ENCODE results near the gene NPNT. TPM values are rescaled to one million over a fixed set of nuclear protein-coding genes. Genes with fewer than 3 reads are reported as not detected.

Gene NPNT
- total RNA-seq, 1 donor from 2014 or later: 217 TPM

DNA sequence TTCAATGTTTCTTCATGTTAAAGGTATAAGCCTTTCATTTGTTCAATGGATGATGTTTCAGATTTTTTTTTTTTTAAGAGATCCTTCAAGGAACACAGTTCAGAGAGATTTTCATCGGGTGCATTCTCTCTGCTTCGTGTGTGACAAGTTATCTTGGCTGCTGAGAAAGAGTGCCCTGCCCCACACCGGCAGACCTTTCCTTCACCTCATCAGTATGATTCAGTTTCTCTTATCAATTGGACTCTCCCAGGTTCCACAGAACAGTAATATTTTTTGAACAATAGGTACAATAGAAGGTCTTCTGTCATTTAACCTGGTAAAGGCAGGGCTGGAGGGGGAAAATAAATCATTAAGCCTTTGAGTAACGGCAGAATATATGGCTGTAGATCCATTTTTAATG, 75.8 kb downstream of the NPNT start:
- H3K4me1 ChIP-seq: no peaks in the 10 kb centered on the region
- peaks cover 7% of the 10 kb centered on the region for H3K36me3 ChIP-seq
- H3K4me3 ChIP-seq: no peak overlapping the region
- DNase-seq: no peak
- ATAC-seq: no peak
- TF ChIP-seq CTCF (IDR thresholded peaks at IDR 0.05): no peak
- H3K27me3 ChIP-seq (ENCODE audit: low read depth): no peaks in the 10 kb centered on the region
- H3K9me3 ChIP-seq: no peaks in the 10 kb centered on the region
- no peak overlapping the region for H3K27ac ChIP-seq
- intact Hi-C loops (cut with DNase I): no loop called here

GRCh38 chr4:105972946-105973621, 77.8 kb downstream of the NPNT start:
- DNase-seq (no peak), ATAC-seq (no peak)
- H3K27me3 ChIP-seq (ENCODE audit: low read depth): no peaks in the 10 kb centered on the region
- H3K9me3 ChIP-seq: no peaks in the 10 kb centered on the region
- peaks cover 7% of the 10 kb centered on the region for H3K36me3 ChIP-seq
- no peak overlapping the region for H3K4me3 ChIP-seq
- H3K27ac ChIP-seq: no peak overlapping the region
- intact Hi-C loops (cut with DNase I): no loop called here
- no peaks in the 10 kb centered on the region for H3K4me1 ChIP-seq
- TF ChIP-seq CTCF (IDR thresholded peaks at IDR 0.05): no peak

DNA sequence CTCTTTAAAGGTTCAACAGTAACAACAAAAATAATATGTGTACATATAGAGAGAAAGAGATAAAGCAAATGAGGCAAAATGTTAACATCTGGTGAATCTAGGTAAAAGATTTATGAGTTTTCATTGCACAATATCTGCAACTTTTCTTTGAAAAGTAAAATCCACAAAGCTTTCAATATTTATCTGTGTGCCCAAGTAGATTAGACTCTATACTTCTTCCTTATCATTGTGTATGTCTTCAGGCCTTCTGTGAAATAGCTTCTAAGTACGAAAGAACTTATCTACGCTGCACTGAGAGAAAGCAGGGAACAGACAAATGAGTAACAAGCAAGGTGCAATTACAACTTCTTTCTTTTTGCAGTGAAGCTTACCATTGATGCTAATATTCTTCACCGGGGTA, 81.6 kb downstream of the NPNT start:
- no peak overlapping the region for H3K27ac ChIP-seq
- ATAC-seq: no peak
- H3K27me3 ChIP-seq (ENCODE audit: low read depth): no peaks in the 10 kb centered on the region
- H3K9me3 ChIP-seq: no peaks in the 10 kb centered on the region
- intact Hi-C loops (cut with DNase I): no loop called here
- H3K36me3 ChIP-seq: no peaks in the 10 kb centered on the region
- TF ChIP-seq CTCF (IDR thresholded peaks at IDR 0.05): no peak
- no peak for DNase-seq
- no peaks in the 10 kb centered on the region for H3K4me1 ChIP-seq
- no peak overlapping the region for H3K4me3 ChIP-seq

GRCh38 chr4:105978684-105979296, 83.5 kb downstream of the NPNT start:
- TF ChIP-seq CTCF (IDR thresholded peaks at IDR 0.05): no peak
- ATAC-seq: no peak

GRCh38 chr4:105979506-105979905, 84.2 kb downstream of the NPNT start:
- no peaks in the 10 kb centered on the region for H3K27me3 ChIP-seq (ENCODE audit: low read depth)
- H3K4me3 ChIP-seq: no peak overlapping the region
- intact Hi-C loops (cut with DNase I): no loop called here
- no peaks in the 10 kb centered on the region for H3K9me3 ChIP-seq
- no peak for ATAC-seq
- no peak overlapping the region for H3K27ac ChIP-seq
- no peaks in the 10 kb centered on the region for H3K4me1 ChIP-seq
- no peak for TF ChIP-seq CTCF (IDR thresholded peaks at IDR 0.05)
- no peak for DNase-seq
- no peaks in the 10 kb centered on the region for H3K36me3 ChIP-seq

More at GRCh38 chr4:105978684-105979296, 83.5 kb downstream of the NPNT start:
- no peaks in the 10 kb centered on the region for H3K9me3 ChIP-seq
- intact Hi-C loops (cut with DNase I): no loop called here
- H3K27ac ChIP-seq: no peak overlapping the region
- no peaks in the 10 kb centered on the region for H3K36me3 ChIP-seq
- H3K27me3 ChIP-seq (ENCODE audit: low read depth): no peaks in the 10 kb centered on the region
- no peak for DNase-seq
- no peak overlapping the region for H3K4me3 ChIP-seq
- no peaks in the 10 kb centered on the region for H3K4me1 ChIP-seq

Data from lower lobe of right lung (tissue), 2 donors.